ENCODE data around the gene NLRX1.
"Not testable (repeated sequence)": the region's sequence is repeated elsewhere in the genome, so short reads cannot be mapped to it uniquely, and the experiment has no call there.

Gene NLRX1

GRCh38 chr11:119181677-119182412 lies 13.3 kb downstream of the NLRX1 start:
- H3K4me3 ChIP-seq (ENCODE audit: low read depth, low read length): no peak overlapping the region
- DNase-seq (ENCODE audit: low read depth): no peak
- TF ChIP-seq CTCF (IDR thresholded peaks at IDR 0.05; ENCODE audit: insufficient read depth, low read depth, low read length, missing control alignments): no peak

- DNase-seq (ENCODE audit: low read depth); H3K4me3 ChIP-seq (ENCODE audit: low read depth, low read length): not testable (repeated sequence)
Measured at GRCh38 chr11:119184399-119184798, 15.9 kb downstream of the NLRX1 start.

GRCh38 chr11:119185981-119186634 lies 17.6 kb downstream of the NLRX1 start:
- no peak overlapping the region for H3K4me3 ChIP-seq (ENCODE audit: low read depth, low read length)
- no peak for DNase-seq (ENCODE audit: low read depth)
- no peak for TF ChIP-seq CTCF (IDR thresholded peaks at IDR 0.05; ENCODE audit: insufficient read depth, low read depth, low read length, missing control alignments)

GRCh38 chr11:119187123-119187892 lies 18.8 kb downstream of the NLRX1 start:
- DNase-seq (ENCODE audit: low read depth): no peak
- no peak for TF ChIP-seq CTCF (IDR thresholded peaks at IDR 0.05; ENCODE audit: insufficient read depth, low read depth, low read length, missing control alignments)
- H3K4me3 ChIP-seq (ENCODE audit: low read depth, low read length): no peak overlapping the region

GRCh38 chr11:119188067-119188466 lies 19.5 kb downstream of the NLRX1 start:
- no peak overlapping the region for H3K4me3 ChIP-seq (ENCODE audit: low read depth, low read length)
- TF ChIP-seq CTCF (IDR thresholded peaks at IDR 0.05; ENCODE audit: insufficient read depth, low read depth, low read length, missing control alignments): no peak
- no peak for DNase-seq (ENCODE audit: low read depth)

- no peak for DNase-seq (ENCODE audit: low read depth)
- no peak for TF ChIP-seq CTCF (IDR thresholded peaks at IDR 0.05; ENCODE audit: insufficient read depth, low read depth, low read length, missing control alignments)
- no peak overlapping the region for H3K4me3 ChIP-seq (ENCODE audit: low read depth, low read length)
Measured at GRCh38 chr11:119188887-119189286, 20.4 kb downstream of the NLRX1 start.

GRCh38 chr11:119189393-119189792 lies 20.9 kb downstream of the NLRX1 start:
- no peak for DNase-seq (ENCODE audit: low read depth)
- no peak overlapping the region for H3K4me3 ChIP-seq (ENCODE audit: low read depth, low read length)
- no peak for TF ChIP-seq CTCF (IDR thresholded peaks at IDR 0.05; ENCODE audit: insufficient read depth, low read depth, low read length, missing control alignments)

Data from GM12865 (cell line).